GM12892 (cell line): Measurements from ENCODE around the gene ZNF462.

Experiments
- POLR2A ChIP-seq: IDR thresholded peaks from 2 replicates; pipeline ENCODE4 v1.6.1; 2011; ENCODE audit warnings: low read depth, low read length, control low read depth
- POLR2AphosphoS5 ChIP-seq: IDR thresholded peaks from 2 replicates; pipeline ENCODE4 v1.6.1; 2011; ENCODE audit warnings: low read depth, low read length, control low read depth
- TAF1 ChIP-seq: IDR thresholded peaks from 2 replicates; pipeline ENCODE4 v1.6.1; 2011; ENCODE audit warnings: low read depth, mild to moderate bottlenecking, control low read depth, low read length, borderline replicate concordance

GRCh38 chr9:106872641-106873040 is 9.7 kb downstream of the ZNF462 start:
- TF ChIP-seq POLR2A = no peak
- TF ChIP-seq POLR2AphosphoS5 = no peak
- no peak for TF ChIP-seq TAF1
